Endothelial cell of umbilical vein (primary cell): ENCODE results near the gene SNCAIP. TPM values are rescaled to one million over a fixed set of nuclear protein-coding genes. Genes with fewer than 3 reads are reported as not detected.

Experiments used
- BruUV-seq: library from RNA; stranded (reverse); fragments of 400-500 nt; replicated peaks from 2 replicates; lab custom pipeline; 2021; lab: Mats Ljungman, UMichigan
- CTCF ChIA-PET: fragments of 300-600, 350-600 bp; sonication (Branson Sonifier 250); formaldehyde crosslinking; loops from one replicate; lab custom pipeline; 2021; ENCODE audit warnings: antibody characterized with exemption, inconsistent platforms; lab: Charles Lee
- POLR2A ChIA-PET: fragments of 300-600, 350-600 bp; sonication (Branson Sonifier 250); formaldehyde crosslinking; loops from one replicate; lab custom pipeline; 2021; ENCODE audit warnings: antibody characterized with exemption, inconsistent platforms; lab: Charles Lee
- DNase-seq: peaks from one replicate; pipeline ENCODE4 v3.0.0-alpha.2; 2011; ENCODE audit warnings: low read depth, low spot score
- FAIRE-seq: peaks from 2 replicates; lab custom pipeline; 2011; peaks lifted over from hg19 to GRCh38; lab: Jason Lieb, UNC
- H2AFZ ChIP-seq: 2 replicates; pipeline ENCODE4 v1.6.0; 2012; ENCODE audit warnings: low read depth, low read length, control low read depth, inconsistent platforms
- H3K27ac ChIP-seq: 2 replicates; pipeline ENCODE4 v1.5.1; 2011; ENCODE audit warnings: low read depth, mild to moderate bottlenecking, control low read depth, low read length, moderate library complexity; ENCODE audit not compliant: insufficient read depth
- H3K27me3 ChIP-seq, 2 experiments: 2 replicates each; pipeline versions ENCODE4 v1.6.0 to v1.6.1; 2011; ENCODE audit warnings: low read length in 2 of 2, mixed read lengths in 1 of 2; ENCODE audit not compliant: control insufficient read depth in 2 of 2, insufficient read depth in 2 of 2
- H3K36me3 ChIP-seq, 2 experiments: 2 replicates in 1 of 2; 3 replicates in 1 of 2; pipeline ENCODE4 v1.5.1; 2011; ENCODE audit warnings: low read length in 2 of 2, mild to moderate bottlenecking in 1 of 2, moderate library complexity in 1 of 2; ENCODE audit not compliant: control insufficient read depth in 2 of 2, insufficient read depth in 2 of 2; ENCODE audit errors: extremely low read depth in 1 of 2
- H3K4me1 ChIP-seq: 3 replicates; pipeline ENCODE4 v1.5.1; 2011; ENCODE audit warnings: mild to moderate bottlenecking, low read length; ENCODE audit not compliant: control insufficient read depth, insufficient read depth; ENCODE audit errors: extremely low read depth
- H3K4me2 ChIP-seq: 2 replicates; pipeline ENCODE4 v1.6.1; 2011; ENCODE audit warnings: low read length, control low read depth, mixed read lengths; ENCODE audit not compliant: insufficient read depth
- H3K4me3 ChIP-seq, 3 experiments: fragments of 200-600 bp in 1 of 3; sonication (generic), shearing (Covaris generic) in 1 of 3; replicated peaks in 1 of 3; 2 replicates each; pipeline ENCODE4 v1.5.1; 2011 to 2016; ENCODE audit warnings: control low read depth in 3 of 3, low read length in 3 of 3, mild to moderate bottlenecking in 2 of 3, inconsistent platforms in 1 of 3, low read depth in 1 of 3, moderate library complexity in 1 of 3; ENCODE audit not compliant: insufficient read depth in 1 of 3
- H3K79me2 ChIP-seq: 2 replicates; pipeline ENCODE4 v1.6.0; 2012; ENCODE audit warnings: low read length, inconsistent platforms; ENCODE audit not compliant: control insufficient read depth, insufficient read depth
- H3K9ac ChIP-seq: replicated peaks from 2 replicates; pipeline ENCODE3; 2011; ENCODE audit warnings: low read length, control low read depth; ENCODE audit not compliant: insufficient read depth; ENCODE audit errors: extremely low read depth
- H3K9me1 ChIP-seq: replicated peaks from 3 replicates; pipeline ENCODE4 v1.6.0; 2011; ENCODE audit warnings: mild to moderate bottlenecking, low read length; ENCODE audit not compliant: control insufficient read depth, insufficient read depth; ENCODE audit errors: extremely low read depth
- H3K9me3 ChIP-seq: replicated peaks from 2 replicates; pipeline ENCODE4 v1.5.1; 2012; ENCODE audit warnings: low read length, inconsistent platforms; ENCODE audit not compliant: control insufficient read depth, insufficient read depth
- H4K20me1 ChIP-seq: replicated peaks from 2 replicates; pipeline ENCODE3; 2011; ENCODE audit warnings: mild to moderate bottlenecking, low read length; ENCODE audit not compliant: control insufficient read depth, insufficient read depth; ENCODE audit errors: extremely low read depth
- EZH2 ChIP-seq: IDR thresholded peaks from 2 replicates; pipeline ENCODE4 v1.6.1; 2012; ENCODE audit warnings: borderline replicate concordance, low read depth, mild to moderate bottlenecking, moderate library complexity, low read length, inconsistent platforms; ENCODE audit not compliant: severe bottlenecking
- FOS ChIP-seq: IDR thresholded peaks from 2 replicates; pipeline ENCODE4 v1.6.1; 2011; ENCODE audit warnings: mild to moderate bottlenecking, low read length, moderate library complexity, borderline replicate concordance; ENCODE audit not compliant: insufficient read depth
- GATA2 ChIP-seq: IDR thresholded peaks from 2 replicates; pipeline ENCODE4 v1.7.0; 2011; ENCODE audit warnings: low read depth, mild to moderate bottlenecking, moderate library complexity, mixed read lengths, low read length; ENCODE audit not compliant: insufficient read length, insufficient read depth
- JUN ChIP-seq: IDR thresholded peaks from 2 replicates; pipeline ENCODE4 v1.6.1; 2011; ENCODE audit warnings: borderline replicate concordance, low read depth; ENCODE audit not compliant: insufficient read length, insufficient read depth
- MYC ChIP-seq: IDR thresholded peaks from one replicate; pipeline ENCODE4 v1.6.1; 2011; ENCODE audit warnings: mild to moderate bottlenecking, low read depth, low read length
- POLR2A ChIP-seq: IDR thresholded peaks from 2 replicates; pipeline ENCODE4 v1.6.1; 2012; ENCODE audit warnings: low read depth, mild to moderate bottlenecking, control low read depth, low read length
- POLR2AphosphoS5 ChIP-seq: IDR thresholded peaks from 2 replicates; pipeline ENCODE4 v1.6.1; 2012; ENCODE audit warnings: low read depth, mild to moderate bottlenecking, control low read depth, low read length, moderate library complexity; ENCODE audit not compliant: insufficient read depth
- dilution Hi-C: fragments of 300-500 bp; cut with MboI; formaldehyde crosslinking; loops from one replicate; pipeline ENCODE4 v1.15.0; 2019; ENCODE audit warnings: low sequenced_read_pairs; ENCODE audit not compliant: extremely low pct_ligation_motif_present
- intact Hi-C: fragments of 100-400 bp; cut with micrococcal nuclease; formaldehyde crosslinking; loops from one replicate; pipeline ENCODE4 v1.10.0; 2022
- polyA plus RNA-seq, 4 experiments: library from polyadenylated mRNA; depleted of rRNA in 3 of 4; stranded (reverse) in 3 of 4; unstranded in 1 of 4; fragments of >200 nt; gene quantifications; 2 replicates each; pipeline versions ENCODE4 v1.2.1 to v1.2.3, GENCODE V29; 2011 to 2012; ENCODE audit warnings: missing spikeins in 1 of 4
- total RNA-seq: library from RNA; stranded (reverse); gene quantifications from 2 replicates; pipeline ENCODE4 v1.2.3, GENCODE V29; 2021
- TF ChIP-seq, protein P1 (sequence below): IDR thresholded peaks from 2 replicates; pipeline ENCODE4 v1.6.1; 2011; ENCODE audit not compliant: insufficient read depth, insufficient read length
- TF ChIP-seq, protein P2 (sequence below), 2 donors: IDR thresholded peaks; 1 replicate in 1 of 2; 2 replicates in 1 of 2; pipeline ENCODE4 v1.5.1; 2011; ENCODE audit warnings: low read length in 2 of 2, mild to moderate bottlenecking in 2 of 2, moderate library complexity in 2 of 2, control low read depth in 1 of 2, inconsistent platforms in 1 of 2, low read depth in 1 of 2; ENCODE audit not compliant: insufficient read depth in 1 of 2; ENCODE audit errors: extremely low read depth in 1 of 2

Gene SNCAIP
- total and polyA plus RNA-seq, 2 donors (not counting 3 experiments of a cell fraction or from before 2014, with no cell fraction given): 13.1 to 42.0 TPM

DNA sequence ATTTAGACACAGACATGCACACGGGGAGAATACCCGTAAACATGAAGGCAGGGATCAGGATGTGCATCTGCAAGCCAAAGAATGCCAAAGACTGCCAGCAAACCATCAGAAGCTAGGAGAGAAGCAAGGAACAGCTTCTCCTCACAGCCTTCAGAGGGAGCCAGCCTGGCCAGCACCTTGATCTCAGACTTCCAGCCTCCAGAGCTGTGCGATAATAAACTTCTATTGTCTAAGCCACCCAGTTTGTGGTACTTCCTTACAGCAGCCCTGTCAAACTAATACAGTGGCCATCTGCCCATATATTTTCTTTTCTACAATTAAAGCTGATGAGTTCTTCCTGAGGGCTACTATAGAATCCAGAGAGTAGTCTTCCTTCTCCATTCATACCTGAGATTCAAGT, 135.0 kb downstream of the SNCAIP start:
- DNase-seq: no peak
- Histone ChIP-seq H3K4me1 (no peaks in the 10 kb centered on the region), H4K20me1 (no peaks in the 10 kb centered on the region), H3K9me1 (no peaks in the 10 kb centered on the region), H3K79me2 (no peaks in the 10 kb centered on the region), H3K4me2 (no peak overlapping the region), H3K27ac (no peak overlapping the region), H2AFZ (no peak overlapping the region), H3K27me3 (no peaks in the 10 kb centered on the region), H3K36me3 (peaks cover 0 to 4% of the 10 kb centered on the region in 2 experiments), H3K9ac (no peak overlapping the region), H3K9me3 (no peaks in the 10 kb centered on the region), H3K4me3 (no peak overlapping the region)
- dilution Hi-C loops: no loop called here
- no peak for FAIRE-seq
- intact Hi-C loops: no loop called here
- CTCF ChIA-PET: no interaction called here
- BruUV-seq: no TSS peak
- POLR2A ChIA-PET: no interaction called here
- TF ChIP-seq, protein P1, sequence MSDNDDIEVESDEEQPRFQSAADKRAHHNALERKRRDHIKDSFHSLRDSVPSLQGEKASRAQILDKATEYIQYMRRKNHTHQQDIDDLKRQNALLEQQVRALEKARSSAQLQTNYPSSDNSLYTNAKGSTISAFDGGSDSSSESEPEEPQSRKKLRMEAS: no peak
- no peak for TF ChIP-seq MYC
- no peak for TF ChIP-seq EZH2
- TF ChIP-seq POLR2A: no peak
- TF ChIP-seq JUN: no peak
- TF ChIP-seq, protein P2, sequence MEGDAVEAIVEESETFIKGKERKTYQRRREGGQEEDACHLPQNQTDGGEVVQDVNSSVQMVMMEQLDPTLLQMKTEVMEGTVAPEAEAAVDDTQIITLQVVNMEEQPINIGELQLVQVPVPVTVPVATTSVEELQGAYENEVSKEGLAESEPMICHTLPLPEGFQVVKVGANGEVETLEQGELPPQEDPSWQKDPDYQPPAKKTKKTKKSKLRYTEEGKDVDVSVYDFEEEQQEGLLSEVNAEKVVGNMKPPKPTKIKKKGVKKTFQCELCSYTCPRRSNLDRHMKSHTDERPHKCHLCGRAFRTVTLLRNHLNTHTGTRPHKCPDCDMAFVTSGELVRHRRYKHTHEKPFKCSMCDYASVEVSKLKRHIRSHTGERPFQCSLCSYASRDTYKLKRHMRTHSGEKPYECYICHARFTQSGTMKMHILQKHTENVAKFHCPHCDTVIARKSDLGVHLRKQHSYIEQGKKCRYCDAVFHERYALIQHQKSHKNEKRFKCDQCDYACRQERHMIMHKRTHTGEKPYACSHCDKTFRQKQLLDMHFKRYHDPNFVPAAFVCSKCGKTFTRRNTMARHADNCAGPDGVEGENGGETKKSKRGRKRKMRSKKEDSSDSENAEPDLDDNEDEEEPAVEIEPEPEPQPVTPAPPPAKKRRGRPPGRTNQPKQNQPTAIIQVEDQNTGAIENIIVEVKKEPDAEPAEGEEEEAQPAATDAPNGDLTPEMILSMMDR (IDR thresholded peaks at IDR 0.05; ENCODE audit: extremely low read depth in 1 of 2, insufficient read depth in 1 of 2, low read depth in 1 of 2, low read length in 2 of 2): no peak
- TF ChIP-seq GATA2: no peak
- no peak for TF ChIP-seq POLR2AphosphoS5
- TF ChIP-seq FOS: no peak
